Ishikawa (cell line): ENCODE data around the gene ADGRF3.

Experiments used
- CEBPB ChIP-seq: IDR thresholded peaks from 2 replicates; pipeline ENCODE4 v1.6.1; 2012
- EP300 ChIP-seq: IDR thresholded peaks from 2 replicates; pipeline ENCODE4 v1.6.1; 2012; ENCODE audit warnings: borderline replicate concordance
- FOXM1 ChIP-seq: IDR thresholded peaks from 2 replicates; pipeline ENCODE4 v1.6.1; 2012; ENCODE audit warnings: low read depth, borderline replicate concordance
- MAX ChIP-seq: IDR thresholded peaks from 2 replicates; pipeline ENCODE4 v1.6.1; 2012
- NFIC ChIP-seq: IDR thresholded peaks from 2 replicates; pipeline ENCODE4 v1.6.1; 2012
- RAD21 ChIP-seq: IDR thresholded peaks from 2 replicates; pipeline ENCODE4 v1.6.1; 2012; ENCODE audit warnings: low read depth
- REST ChIP-seq: IDR thresholded peaks from 2 replicates; pipeline ENCODE4 v1.6.1; 2012; ENCODE audit warnings: low read depth, mild to moderate bottlenecking
- TAF1 ChIP-seq: IDR thresholded peaks from 2 replicates; pipeline ENCODE4 v1.6.1; 2012; ENCODE audit warnings: low read depth, mild to moderate bottlenecking
- TCF12 ChIP-seq: IDR thresholded peaks from 2 replicates; pipeline ENCODE4 v1.6.1; 2012; ENCODE audit warnings: low read depth
- TEAD4 ChIP-seq: IDR thresholded peaks from 2 replicates; pipeline ENCODE4 v1.6.1; 2012
- YY1 ChIP-seq: IDR thresholded peaks from 2 replicates; pipeline ENCODE4 v1.6.1; 2012; ENCODE audit warnings: low read depth

- TF ChIP-seq CEBPB: no peak
- no peak for TF ChIP-seq REST
- no peak for TF ChIP-seq YY1
- TF ChIP-seq TEAD4: no peak
- TF ChIP-seq MAX: no peak
- no peak for TF ChIP-seq RAD21
- no peak for TF ChIP-seq EP300
- no peak for TF ChIP-seq TCF12
- no peak for TF ChIP-seq FOXM1
- no peak for TF ChIP-seq TAF1
- TF ChIP-seq NFIC: no peak
Measured at GRCh38 chr2:26283606-26284005, 63.0 kb downstream of the ADGRF3 start.
